Karpas-422 (cell line): ENCODE measurements around the gene ALK. TPM values are rescaled to one million over a fixed set of nuclear protein-coding genes. Genes with fewer than 3 reads are reported as not detected.

Source experiments
- DNase-seq: peaks from one replicate; pipeline ENCODE4 v3.0.0-alpha.2; 2015
- H2AFZ ChIP-seq: fragments of 200-600 bp; sonication (generic); 2 replicates; pipeline ENCODE4 v1.6.1; 2014; ENCODE audit warnings: antibody characterized with exemption, low read length, mixed read lengths
- H3K27ac ChIP-seq: fragments of 200-600 bp; sonication (generic); 2 replicates; pipeline ENCODE4 v1.5.1; 2014; ENCODE audit warnings: mild to moderate bottlenecking, low read length, moderate library complexity
- H3K27me3 ChIP-seq: fragments of 200-600 bp; sonication (generic); 2 replicates; pipeline ENCODE4 v1.6.1; 2014; ENCODE audit warnings: low read length, mixed read lengths
- H3K36me3 ChIP-seq: fragments of 200-600 bp; sonication (generic); 2 replicates; pipeline ENCODE4 v1.6.1; 2014; ENCODE audit warnings: low read length, mixed read lengths; ENCODE audit not compliant: insufficient read depth
- H3K4me1 ChIP-seq: fragments of 200-600 bp; sonication (generic); 2 replicates; pipeline ENCODE4 v1.6.1; 2014; ENCODE audit warnings: mild to moderate bottlenecking, low read length, mixed read lengths
- H3K4me2 ChIP-seq: fragments of 200-600 bp; sonication (generic); 2 replicates; pipeline ENCODE4 v1.6.1; 2014; ENCODE audit warnings: low read length, low read depth, mild to moderate bottlenecking; ENCODE audit not compliant: poor library complexity, severe bottlenecking
- H3K4me3 ChIP-seq: fragments of 200-600 bp; sonication (generic); 2 replicates; pipeline ENCODE4 v1.5.1; 2014; ENCODE audit warnings: mild to moderate bottlenecking, antibody characterized with exemption, low read length, mixed read lengths
- H3K79me2 ChIP-seq: fragments of 200-600 bp; sonication (generic); 2 replicates; pipeline ENCODE4 v1.6.1; 2014; ENCODE audit warnings: mild to moderate bottlenecking, low read length, mixed read lengths
- H3K9ac ChIP-seq: fragments of 200-600 bp; sonication (generic); 2 replicates; pipeline ENCODE4 v1.6.0; 2014; ENCODE audit warnings: low read length
- H3K9me2 ChIP-seq: fragments of 200-600 bp; sonication (generic), shearing (Covaris generic); replicated peaks from 2 replicates; pipeline ENCODE4 v1.6.0; 2014; ENCODE audit warnings: mild to moderate bottlenecking, low read length, moderate library complexity; ENCODE audit not compliant: insufficient read depth
- H3K9me3 ChIP-seq: fragments of 300-700, 200-600 bp; sonication (generic); 2 replicates; pipeline ENCODE4 v1.6.1; 2014; ENCODE audit warnings: low read length, mixed read lengths
- H4K20me1 ChIP-seq: fragments of 200-600 bp; sonication (generic); 2 replicates; pipeline ENCODE4 v1.6.1; 2014; ENCODE audit warnings: mild to moderate bottlenecking, antibody characterized with exemption, low read length, low read depth; ENCODE audit not compliant: insufficient read depth
- total RNA-seq: library from RNA; depleted of rRNA; stranded (reverse); fragments of >200 nt; shearing (Covaris generic); gene quantifications from 2 replicates; pipeline ENCODE4 v1.2.3, GENCODE V29; 2014; ENCODE audit warnings: low replicate concordance

ALK gene
- total RNA-seq, 1 experiment from 2014 or later, result not detected

- Histone ChIP-seq H3K4me2 (no peak overlapping the region), H3K4me1 (peaks cover 2% of the 10 kb centered on the region), H3K4me3 (no peak overlapping the region), H3K36me3 (no peaks in the 10 kb centered on the region), H2AFZ (no peak overlapping the region), H3K9me2 (no peaks in the 10 kb centered on the region), H3K9me3 (no peaks in the 10 kb centered on the region), H4K20me1 (no peaks in the 10 kb centered on the region), H3K27me3 (no peaks in the 10 kb centered on the region), H3K27ac (no peak overlapping the region), H3K9ac (no peak overlapping the region), H3K79me2 (no peaks in the 10 kb centered on the region)
- no peak for DNase-seq
These were observed 404.6 kb downstream of the ALK start for GRCh38 chr2:29516767-29517166.

GRCh38 chr2:29509878-29510277, 411.5 kb downstream of the ALK start:
- H3K4me1 ChIP-seq, result no peaks in the 10 kb centered on the region
- H2AFZ ChIP-seq, result no peak overlapping the region
- no peaks in the 10 kb centered on the region; the same call in 1 of the 2 replicates for H3K9me3 ChIP-seq
- no peak overlapping the region for H3K27ac ChIP-seq
- no peak overlapping the region for H3K4me2 ChIP-seq
- no peak for DNase-seq
- H3K4me3 ChIP-seq, result no peak overlapping the region
- no peak overlapping the region for H3K9ac ChIP-seq
- H3K79me2 ChIP-seq, result no peaks in the 10 kb centered on the region
- no peaks in the 10 kb centered on the region for H4K20me1 ChIP-seq
- no peaks in the 10 kb centered on the region for H3K27me3 ChIP-seq
- no peaks in the 10 kb centered on the region for H3K9me2 ChIP-seq
- H3K36me3 ChIP-seq, result no peaks in the 10 kb centered on the region

- H3K4me2 ChIP-seq, result no peak overlapping the region
- H3K4me3 ChIP-seq, result no peak overlapping the region
- no peaks in the 10 kb centered on the region for H4K20me1 ChIP-seq
- no peak overlapping the region for H2AFZ ChIP-seq
- H3K27ac ChIP-seq, result no peak overlapping the region
- H3K9ac ChIP-seq, result no peak overlapping the region
- DNase-seq, result no peak
- H3K9me2 ChIP-seq, result no peaks in the 10 kb centered on the region
- no peaks in the 10 kb centered on the region for H3K36me3 ChIP-seq
- H3K27me3 ChIP-seq, result no peaks in the 10 kb centered on the region
- no peaks in the 10 kb centered on the region for H3K79me2 ChIP-seq
- H3K9me3 ChIP-seq, result no peaks in the 10 kb centered on the region; the same call in 1 of the 2 replicates
- no peaks in the 10 kb centered on the region for H3K4me1 ChIP-seq
These were observed 412.0 kb downstream of the ALK start for GRCh38 chr2:29509397-29509796.

GRCh38 chr2:29504746-29505145, 416.6 kb downstream of the ALK start:
- no peaks in the 10 kb centered on the region for H3K36me3 ChIP-seq
- no peak overlapping the region for H3K4me3 ChIP-seq
- H3K27ac ChIP-seq, result no peak overlapping the region
- no peak overlapping the region for H3K9ac ChIP-seq
- no peak overlapping the region for H3K4me2 ChIP-seq
- H3K9me3 ChIP-seq, result no peaks in the 10 kb centered on the region
- H3K79me2 ChIP-seq, result no peaks in the 10 kb centered on the region
- no peak for DNase-seq
- no peaks in the 10 kb centered on the region for H4K20me1 ChIP-seq
- no peak overlapping the region for H2AFZ ChIP-seq
- H3K9me2 ChIP-seq, result no peaks in the 10 kb centered on the region
- no peaks in the 10 kb centered on the region for H3K27me3 ChIP-seq
- H3K4me1 ChIP-seq, result no peaks in the 10 kb centered on the region

- Histone ChIP-seq H3K27ac (no peak overlapping the region), H3K9ac (no peak overlapping the region), H3K36me3 (no peaks in the 10 kb centered on the region), H2AFZ (no peak overlapping the region), H3K79me2 (no peaks in the 10 kb centered on the region), H3K27me3 (no peaks in the 10 kb centered on the region), H3K9me3 (no peaks in the 10 kb centered on the region), H3K9me2 (no peaks in the 10 kb centered on the region), H4K20me1 (no peaks in the 10 kb centered on the region), H3K4me3 (no peak overlapping the region), H3K4me1 (no peaks in the 10 kb centered on the region), H3K4me2 (no peak overlapping the region)
- DNase-seq, result no peak
These were observed 418.9 kb downstream of the ALK start for GRCh38 chr2:29502460-29502911.

- no peak for DNase-seq
- no peak overlapping the region for H3K9ac ChIP-seq
- no peaks in the 10 kb centered on the region for H3K4me1 ChIP-seq
- no peaks in the 10 kb centered on the region for H3K27me3 ChIP-seq
- no peaks in the 10 kb centered on the region for H4K20me1 ChIP-seq
- H3K36me3 ChIP-seq, result no peaks in the 10 kb centered on the region
- no peaks in the 10 kb centered on the region for H3K9me2 ChIP-seq
- no peak overlapping the region for H3K27ac ChIP-seq
- H2AFZ ChIP-seq, result no peak overlapping the region
- H3K79me2 ChIP-seq, result no peaks in the 10 kb centered on the region
- H3K9me3 ChIP-seq, result no peaks in the 10 kb centered on the region
- no peak overlapping the region for H3K4me3 ChIP-seq
- no peak overlapping the region for H3K4me2 ChIP-seq
These were observed 424.0 kb downstream of the ALK start for GRCh38 chr2:29497375-29497774.

GRCh38 chr2:29496198-29496597, 425.2 kb downstream of the ALK start:
- no peak for DNase-seq
- H3K4me3 ChIP-seq, result no peak overlapping the region
- H3K9me2 ChIP-seq, result no peaks in the 10 kb centered on the region
- no peaks in the 10 kb centered on the region for H4K20me1 ChIP-seq
- no peaks in the 10 kb centered on the region for H3K9me3 ChIP-seq
- H3K4me2 ChIP-seq, result no peak overlapping the region
- no peak overlapping the region for H3K27ac ChIP-seq
- no peaks in the 10 kb centered on the region for H3K79me2 ChIP-seq
- H3K9ac ChIP-seq, result no peak overlapping the region
- H3K4me1 ChIP-seq, result no peaks in the 10 kb centered on the region
- no peaks in the 10 kb centered on the region for H3K27me3 ChIP-seq
- no peak overlapping the region for H2AFZ ChIP-seq
- no peaks in the 10 kb centered on the region for H3K36me3 ChIP-seq

GRCh38 chr2:29495536-29496060, 425.8 kb downstream of the ALK start:
- DNase-seq, result no peak
- H4K20me1 ChIP-seq, result no peaks in the 10 kb centered on the region
- H3K4me3 ChIP-seq, result no peak overlapping the region
- H3K9me3 ChIP-seq, result no peaks in the 10 kb centered on the region
- no peaks in the 10 kb centered on the region for H3K79me2 ChIP-seq
- H2AFZ ChIP-seq, result no peak overlapping the region
- no peak overlapping the region for H3K9ac ChIP-seq
- H3K27ac ChIP-seq, result no peak overlapping the region
- no peaks in the 10 kb centered on the region for H3K4me1 ChIP-seq
- H3K36me3 ChIP-seq, result no peaks in the 10 kb centered on the region
- no peaks in the 10 kb centered on the region for H3K9me2 ChIP-seq
- no peaks in the 10 kb centered on the region for H3K27me3 ChIP-seq
- H3K4me2 ChIP-seq, result no peak overlapping the region

GRCh38 chr2:29495068-29495467, 426.3 kb downstream of the ALK start:
- H3K36me3 ChIP-seq, result no peaks in the 10 kb centered on the region
- H3K4me3 ChIP-seq, result no peak overlapping the region
- no peaks in the 10 kb centered on the region for H3K9me2 ChIP-seq
- no peaks in the 10 kb centered on the region for H3K9me3 ChIP-seq
- H3K9ac ChIP-seq, result no peak overlapping the region
- H3K4me2 ChIP-seq, result no peak overlapping the region
- H3K79me2 ChIP-seq, result no peaks in the 10 kb centered on the region
- no peak for DNase-seq
- no peaks in the 10 kb centered on the region for H4K20me1 ChIP-seq
- H3K27ac ChIP-seq, result no peak overlapping the region
- no peak overlapping the region for H2AFZ ChIP-seq
- H3K27me3 ChIP-seq, result no peaks in the 10 kb centered on the region
- H3K4me1 ChIP-seq, result no peaks in the 10 kb centered on the region
